HG02970 (cell line): Measurements from ENCODE around the gene CDIPT.
"Not testable (repeated sequence)": the region's sequence is repeated elsewhere in the genome, so short reads cannot be mapped to it uniquely, and the experiment has no call there.

ENCODE experiments used
- ATAC-seq: cut with Tn5 transposase; IDR thresholded peaks from one replicate; pipeline ENCODE4 v1.9.1; 2021; ENCODE audit warnings: mild to moderate bottlenecking, moderate library complexity, moderate number of reproducible peaks; ENCODE audit not compliant: unreplicated experiment, low FRiP score

CDIPT gene

DNA sequence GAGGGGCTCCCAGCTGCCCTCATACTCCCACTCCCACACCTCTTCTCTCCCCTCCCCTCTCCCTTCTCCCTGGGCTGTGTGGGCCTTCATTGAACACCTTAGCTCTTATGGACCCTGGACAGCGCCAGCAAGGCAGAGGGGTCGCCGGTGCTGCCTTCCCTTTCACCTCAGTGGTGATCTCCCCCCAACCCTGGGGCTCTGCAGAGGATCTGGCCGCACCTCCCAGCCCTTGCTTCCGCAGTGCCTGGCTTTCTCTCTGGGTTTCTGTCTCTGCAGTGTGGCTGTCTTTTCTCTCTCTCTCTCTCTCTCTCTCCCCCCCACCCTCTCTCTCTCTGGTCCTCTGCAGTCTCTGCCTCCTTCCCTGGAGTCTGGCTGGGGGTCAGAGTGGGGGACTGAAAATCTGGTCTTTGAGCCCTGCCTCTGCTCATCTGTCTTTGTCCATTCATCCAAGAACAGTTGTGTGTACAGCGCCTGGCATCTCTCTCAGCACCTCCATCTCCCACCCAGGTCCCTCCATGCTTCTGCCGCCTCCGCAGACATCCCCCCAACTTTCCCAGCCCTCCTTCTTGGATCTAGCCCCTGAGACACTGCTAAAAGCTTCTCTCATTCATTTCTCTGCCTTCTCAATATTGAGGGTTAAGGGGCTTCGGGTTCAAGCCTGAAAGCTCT, 35.2 kb upstream of the CDIPT start:
- no peak for ATAC-seq

DNA sequence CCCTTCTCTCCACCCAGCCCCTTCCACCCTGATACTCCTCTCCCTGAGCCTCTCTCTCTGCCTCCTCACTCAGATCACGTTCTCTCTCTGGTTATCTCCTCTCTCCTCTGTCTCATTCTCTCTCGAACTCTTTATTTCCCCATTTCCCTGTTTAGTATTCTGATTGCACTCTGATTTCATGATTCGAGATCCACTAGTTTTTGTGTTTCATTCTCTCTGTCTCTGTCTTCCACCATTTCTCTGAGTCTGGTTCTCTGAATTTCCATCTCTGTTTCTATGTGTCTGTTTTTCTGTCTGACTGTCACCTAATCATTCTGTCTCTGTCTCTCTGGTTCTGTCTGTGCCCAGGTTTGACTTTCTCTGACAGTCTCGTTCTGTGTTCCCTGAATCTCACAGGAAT, 34.3 kb upstream of the CDIPT start:
- no peak for ATAC-seq

DNA sequence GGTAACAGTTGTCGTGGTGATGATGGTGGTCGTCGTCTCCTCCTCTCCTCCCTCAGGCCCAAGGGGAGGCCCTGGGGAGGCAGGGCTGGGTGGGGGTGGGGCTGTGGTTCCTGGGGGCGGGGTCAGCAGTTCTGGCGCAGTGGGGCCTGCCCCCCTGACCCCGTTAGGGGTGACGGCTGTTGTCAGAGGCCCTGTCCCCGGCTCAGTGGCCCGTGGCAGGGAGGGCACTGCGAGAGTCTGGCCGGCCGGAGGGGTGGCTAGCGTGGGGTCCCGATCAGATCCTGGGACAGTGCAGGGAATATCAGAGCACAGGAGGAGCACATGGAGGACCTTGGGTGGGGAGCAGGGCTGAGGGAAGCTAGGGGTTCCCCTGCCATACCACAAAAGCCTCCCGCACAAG, 33.8 kb upstream of the CDIPT start:
- ATAC-seq, result no peak

DNA sequence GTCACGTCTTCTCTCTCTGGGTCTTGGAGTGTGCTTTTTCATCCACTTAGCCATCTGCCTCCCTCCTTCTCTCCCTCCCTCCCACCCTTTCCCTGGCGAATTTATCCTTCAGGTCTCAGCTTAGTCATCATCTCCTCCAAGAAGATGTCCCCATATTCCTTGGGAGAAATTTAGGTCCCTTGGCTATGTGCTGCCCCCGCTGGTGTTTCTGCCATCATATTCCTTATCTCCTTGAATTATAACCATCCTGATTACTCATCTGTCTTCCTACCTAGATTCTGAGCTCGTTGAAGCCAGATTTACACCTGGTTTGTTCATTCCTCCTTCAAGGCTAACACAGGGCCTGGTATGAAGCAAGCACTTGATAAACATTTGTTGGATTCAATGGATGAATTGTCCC, 31.3 kb upstream of the CDIPT start:
- no peak for ATAC-seq

DNA sequence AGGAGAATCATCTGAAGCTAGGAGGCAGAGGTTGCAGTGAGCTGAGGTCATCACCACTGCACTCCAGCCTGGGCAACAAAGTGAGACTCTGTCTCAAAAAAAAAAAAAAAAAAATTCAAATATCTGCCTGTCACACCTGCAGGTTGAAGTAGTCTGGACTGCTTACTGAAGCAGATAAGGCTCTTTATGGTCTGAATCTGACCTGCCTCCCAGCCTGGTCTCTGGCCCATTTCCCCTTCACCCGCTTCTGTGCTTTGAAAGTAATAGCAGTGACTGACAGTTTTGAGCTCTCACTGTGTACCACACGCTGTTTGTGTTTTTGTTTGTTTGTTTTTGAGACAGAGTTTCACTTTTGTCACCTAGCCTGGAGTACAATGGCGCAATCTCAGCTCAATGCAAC, 30.5 kb upstream of the CDIPT start:
- no peak for ATAC-seq

DNA sequence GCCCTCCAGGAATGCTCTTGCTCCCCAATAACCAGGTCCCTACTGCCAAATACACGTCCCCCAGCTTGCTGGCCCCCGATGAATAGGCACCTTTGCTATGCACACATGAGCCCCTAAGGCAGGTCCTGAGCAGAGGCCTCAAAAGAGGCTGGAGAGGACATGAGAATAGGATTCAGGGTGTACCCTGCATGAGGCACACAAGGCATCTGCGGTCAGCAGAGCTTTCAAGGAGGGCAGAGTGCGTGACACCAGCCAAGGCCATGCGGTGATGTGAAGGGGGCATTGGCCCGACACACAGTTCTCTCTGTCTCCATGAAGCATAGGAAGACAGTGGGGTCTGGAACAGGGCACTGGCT, 29.4 kb upstream of the CDIPT start:
- ATAC-seq, result no peak

DNA sequence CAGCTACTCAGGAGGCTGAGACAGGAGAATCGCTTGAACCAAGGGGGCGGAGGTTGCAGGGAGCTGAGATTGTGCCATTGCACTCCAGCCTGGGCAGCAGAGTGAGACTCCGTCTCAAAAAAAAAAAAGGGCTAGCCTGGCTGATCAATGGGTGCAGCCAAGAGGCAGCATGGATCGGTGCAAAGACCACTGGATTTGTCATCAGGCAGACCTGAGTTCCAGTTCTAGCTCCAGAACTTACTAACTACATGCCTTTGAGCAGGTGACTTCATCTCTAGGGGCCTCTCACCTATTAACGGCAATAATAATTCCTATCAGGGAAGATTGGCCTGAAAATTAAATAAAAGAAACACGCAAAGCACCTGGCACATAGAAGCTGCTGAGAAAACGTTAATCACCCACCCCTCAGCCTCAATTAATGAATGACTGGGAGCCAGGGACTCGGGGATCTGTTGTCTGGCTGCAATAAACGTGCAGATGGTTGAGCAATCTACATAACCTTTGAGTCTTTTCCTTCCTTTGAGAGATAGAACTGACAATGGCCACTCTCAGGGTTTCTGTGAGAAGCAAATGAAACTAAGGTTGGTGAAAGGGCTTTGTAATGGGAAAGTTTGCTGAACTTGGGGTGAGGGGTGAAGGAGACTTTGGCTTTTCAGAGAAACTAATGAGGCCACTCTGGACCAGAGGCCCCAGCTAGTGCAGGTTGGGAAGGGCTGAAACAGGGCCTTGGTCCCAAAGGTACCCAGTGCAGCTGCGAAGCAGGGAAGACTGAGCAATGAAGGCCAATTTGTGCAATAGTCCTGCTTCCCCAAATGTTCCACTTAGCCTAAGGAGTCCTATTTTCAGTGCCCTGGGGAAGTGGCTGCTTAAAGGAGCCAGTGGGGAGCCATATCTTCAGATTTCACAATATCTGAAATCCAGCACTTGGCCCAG, 28.8 kb upstream of the CDIPT start:
- no peak for ATAC-seq

DNA sequence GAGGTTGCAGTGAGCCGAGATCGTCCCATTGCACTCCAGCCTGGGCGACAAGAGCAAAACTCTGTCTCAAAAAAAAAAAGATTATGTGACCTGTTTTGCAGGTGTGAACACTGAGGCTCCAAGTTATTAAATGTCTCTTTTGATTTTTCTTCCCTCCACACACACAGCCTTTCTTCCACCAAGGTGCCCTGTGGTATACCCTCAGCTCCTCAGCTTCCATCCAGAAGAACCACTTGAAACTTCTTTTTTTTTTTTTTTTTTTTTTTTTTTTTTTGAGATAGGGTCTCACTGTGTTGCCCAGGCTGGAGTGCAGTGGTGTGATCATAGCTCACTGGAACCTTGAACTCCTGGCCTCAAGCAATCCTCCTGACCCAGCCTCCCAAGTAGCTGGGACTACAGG, 26.3 kb upstream of the CDIPT start:
- not testable (repeated sequence) for ATAC-seq

DNA sequence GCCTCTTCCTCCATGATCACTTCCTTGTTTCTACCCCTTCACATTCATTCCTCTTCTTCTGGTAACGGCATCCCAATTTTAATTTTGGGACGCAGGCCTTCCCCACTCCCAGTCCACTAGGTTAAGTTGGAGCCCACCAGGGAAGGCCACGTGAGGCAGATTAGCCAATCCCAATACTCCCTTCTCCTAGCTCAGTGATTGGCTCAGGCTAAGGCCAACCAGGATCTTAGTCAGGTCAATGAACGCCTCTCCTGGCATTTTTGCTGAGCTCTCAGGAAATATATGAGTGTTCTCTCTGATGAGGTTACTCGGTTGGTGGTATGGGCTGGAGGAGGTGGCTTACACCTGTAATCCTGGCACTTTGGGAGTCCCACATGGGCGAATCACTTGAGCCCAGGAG, 21.0 kb upstream of the CDIPT start:
- no peak for ATAC-seq

DNA sequence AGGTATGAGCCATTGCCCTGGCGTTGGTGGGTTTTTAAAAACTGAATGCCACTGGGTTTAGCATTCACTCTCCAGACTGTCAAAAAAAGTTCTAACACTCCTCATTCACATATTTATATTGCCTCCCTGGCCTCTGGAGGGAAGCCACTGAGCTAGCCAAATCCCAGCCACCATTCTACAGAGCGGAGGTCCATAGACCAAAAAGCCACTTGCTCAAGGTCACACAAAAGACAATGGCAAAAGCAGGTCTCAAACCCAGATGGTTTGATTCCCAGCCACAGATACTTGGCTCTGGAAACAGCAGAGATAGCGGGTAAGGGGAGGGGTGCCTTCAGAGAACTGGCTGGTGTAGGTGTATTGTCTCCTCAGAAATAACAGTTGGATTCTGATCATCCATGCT, 18.0 kb upstream of the CDIPT start:
- no peak for ATAC-seq

DNA sequence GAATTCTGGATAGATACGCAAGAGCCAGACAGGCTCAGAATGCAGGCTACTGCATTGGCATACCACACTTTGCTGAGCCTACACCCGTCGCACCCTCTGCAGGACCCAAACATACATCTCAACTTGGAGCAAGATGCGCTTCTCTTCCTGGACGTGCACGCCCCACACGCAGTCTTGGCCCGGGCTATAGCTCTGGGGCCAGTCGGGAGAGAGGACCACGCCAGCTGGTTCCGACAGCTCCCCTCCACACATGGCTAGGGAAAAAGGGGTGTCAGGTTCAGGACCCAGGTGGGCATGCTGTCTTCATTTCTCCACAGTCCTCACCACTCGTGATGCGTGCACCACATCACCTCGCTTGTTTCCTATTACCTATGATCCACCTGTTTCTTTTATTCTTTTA, 15.1 kb upstream of the CDIPT start:
- ATAC-seq, result no peak

DNA sequence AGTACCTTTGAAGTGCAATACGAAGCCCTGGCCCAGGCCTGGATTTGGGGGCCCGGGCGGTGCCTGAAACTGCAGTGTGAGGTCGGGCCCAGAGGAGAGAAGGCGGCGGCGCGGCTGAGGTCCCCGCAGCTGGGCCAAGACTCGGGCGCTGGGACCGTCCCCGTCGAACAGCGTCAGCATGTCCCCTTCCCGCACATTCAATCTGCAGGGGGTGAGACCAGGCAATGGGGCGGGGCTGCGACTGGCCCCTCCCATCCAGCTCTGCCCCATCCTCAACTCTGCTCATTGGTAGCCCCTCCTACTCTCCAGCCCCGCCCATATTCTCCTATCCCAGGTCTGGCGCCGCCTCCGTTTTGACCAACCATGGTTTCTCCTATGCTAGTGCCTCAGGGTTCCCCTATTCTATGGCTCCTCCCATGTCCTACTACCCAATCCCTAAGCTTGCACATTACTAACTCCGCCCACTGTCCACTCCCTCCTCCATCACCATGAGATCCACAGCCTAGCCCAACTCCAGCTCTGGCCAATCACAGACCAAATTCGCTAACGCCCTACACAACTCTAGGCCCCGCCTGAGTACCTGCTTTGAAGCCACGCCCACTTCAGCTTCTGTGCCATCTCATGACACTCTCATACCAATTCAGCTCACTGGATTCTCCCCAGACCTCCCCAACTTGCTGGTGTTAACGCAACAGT, 14.4 kb upstream of the CDIPT start:
- no peak for ATAC-seq

DNA sequence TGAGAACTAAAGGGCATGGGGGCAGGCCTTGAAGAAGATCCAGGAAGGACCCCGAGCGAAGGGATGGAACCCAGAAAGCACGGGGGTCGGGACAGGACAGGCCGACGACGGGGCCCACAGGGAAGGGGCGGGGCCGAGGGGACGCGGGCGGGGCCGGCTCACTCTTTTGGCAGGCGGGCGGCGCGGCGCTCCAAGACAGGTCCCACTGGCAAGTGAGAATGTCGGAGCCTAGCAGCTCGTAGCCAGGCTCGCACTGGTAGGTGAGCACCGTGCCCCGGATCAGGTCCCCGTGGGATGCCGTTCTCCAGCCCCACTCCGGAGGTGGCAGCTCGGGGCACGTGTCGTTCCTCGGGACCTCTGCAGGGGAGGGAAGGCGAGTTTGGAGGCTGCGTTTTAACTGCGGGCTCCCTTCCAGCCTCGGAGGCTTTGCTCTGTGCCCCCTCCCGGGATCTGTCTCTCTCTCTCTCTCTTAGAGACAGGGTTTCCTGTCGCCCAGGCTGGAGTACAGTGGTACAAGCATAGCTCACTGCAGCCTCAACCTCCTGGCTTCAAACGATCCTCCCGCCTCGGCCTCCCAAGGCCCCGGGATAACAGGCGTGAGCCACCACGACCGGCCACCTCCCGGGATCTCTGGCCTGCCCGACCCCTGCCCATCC, 13.7 kb upstream of the CDIPT start:
- no peak for ATAC-seq

DNA sequence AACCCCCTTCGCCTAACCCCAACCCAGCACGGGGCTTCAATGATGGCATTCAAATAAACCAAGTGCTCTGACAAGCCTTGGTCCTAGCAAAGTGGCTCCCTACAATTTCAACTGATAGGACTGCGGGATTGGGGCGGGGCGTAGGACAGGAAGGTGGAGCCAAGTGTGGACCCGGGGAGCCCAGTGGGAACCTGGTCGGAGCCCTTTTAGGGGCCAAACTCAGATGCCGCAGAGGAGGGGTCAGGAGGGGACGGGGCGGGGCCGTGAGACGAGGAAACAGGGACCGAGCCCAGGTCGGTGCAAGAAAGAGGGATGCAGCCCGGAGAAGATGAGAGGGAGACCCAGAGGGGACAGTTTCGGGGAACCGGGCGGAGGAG, 13.2 kb upstream of the CDIPT start:
- no peak for ATAC-seq

DNA sequence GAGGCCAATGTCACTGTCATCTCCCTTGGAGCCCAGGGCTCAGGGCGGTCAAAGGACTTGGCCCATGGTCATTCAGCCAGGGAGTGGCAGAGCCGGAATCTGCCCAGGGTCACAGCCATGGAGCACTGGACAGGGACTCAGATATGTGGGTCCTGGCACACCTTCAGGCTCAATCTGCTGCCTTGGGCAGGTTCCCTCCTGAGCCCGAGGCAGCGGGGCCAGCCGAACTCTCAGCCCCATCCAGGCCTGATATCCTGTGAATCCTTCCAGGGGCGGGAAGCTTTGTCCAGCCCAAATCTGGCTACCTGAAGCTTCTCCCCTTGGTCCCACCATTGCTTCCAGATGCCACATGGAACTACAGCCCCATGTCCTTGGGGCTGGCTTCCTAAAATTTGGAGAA, 12.2 kb upstream of the CDIPT start:
- no peak for ATAC-seq

DNA sequence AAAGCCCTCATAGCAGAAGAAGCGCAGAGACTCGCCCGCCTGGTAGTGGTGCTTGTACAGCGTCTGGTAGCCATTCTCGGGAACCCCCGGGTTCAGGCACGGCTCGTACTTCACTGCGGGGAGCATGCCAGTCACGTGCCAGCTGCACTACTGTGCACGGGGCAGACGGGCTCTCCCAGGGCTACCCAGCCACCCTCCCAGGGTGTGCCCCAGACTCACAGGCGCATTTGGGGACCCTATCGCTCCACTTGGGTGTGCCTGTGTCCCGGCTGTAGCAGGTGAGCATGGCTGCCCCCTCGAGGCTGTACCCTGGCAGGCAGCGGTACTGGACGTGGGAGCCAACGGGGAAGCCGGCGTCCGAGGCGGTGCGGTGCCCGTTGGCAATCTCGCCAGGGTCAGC, 10.3 kb upstream of the CDIPT start:
- ATAC-seq, result no peak

DNA sequence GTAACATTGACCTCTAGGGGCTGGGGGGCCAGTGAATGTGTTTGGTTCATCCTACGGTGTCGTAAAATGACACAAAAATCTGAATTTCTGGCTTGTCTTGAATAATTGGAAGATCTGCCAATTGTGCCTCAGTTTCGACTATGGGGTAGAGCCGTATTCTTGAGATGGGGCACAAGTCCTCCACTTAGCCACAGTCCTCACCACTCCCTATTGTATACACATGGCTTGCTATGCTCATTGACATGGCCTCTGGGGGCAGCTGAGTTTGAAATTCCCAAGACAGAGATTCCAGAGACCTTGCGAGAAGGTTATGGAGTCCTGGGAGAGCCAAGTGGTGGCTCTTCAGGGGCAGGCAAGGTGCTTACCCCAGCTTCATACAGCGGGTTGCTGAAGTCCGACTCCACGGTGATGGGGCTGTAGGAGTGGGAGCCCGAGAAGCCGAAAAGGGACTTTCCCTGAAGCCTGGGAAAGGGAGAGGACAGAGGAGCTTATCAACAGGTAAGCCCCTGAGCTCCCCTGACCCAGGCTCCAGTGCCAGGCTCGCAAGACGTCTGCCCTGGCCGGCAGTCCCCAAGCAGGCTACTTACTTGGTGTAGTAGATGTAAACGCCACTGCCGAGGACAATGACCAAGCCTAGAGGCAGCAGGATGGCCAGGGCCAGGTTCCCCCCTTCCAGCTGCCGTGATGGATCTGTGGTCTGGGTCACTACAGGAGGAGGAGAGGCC, 9.0 kb upstream of the CDIPT start:
- ATAC-seq, result no peak

DNA sequence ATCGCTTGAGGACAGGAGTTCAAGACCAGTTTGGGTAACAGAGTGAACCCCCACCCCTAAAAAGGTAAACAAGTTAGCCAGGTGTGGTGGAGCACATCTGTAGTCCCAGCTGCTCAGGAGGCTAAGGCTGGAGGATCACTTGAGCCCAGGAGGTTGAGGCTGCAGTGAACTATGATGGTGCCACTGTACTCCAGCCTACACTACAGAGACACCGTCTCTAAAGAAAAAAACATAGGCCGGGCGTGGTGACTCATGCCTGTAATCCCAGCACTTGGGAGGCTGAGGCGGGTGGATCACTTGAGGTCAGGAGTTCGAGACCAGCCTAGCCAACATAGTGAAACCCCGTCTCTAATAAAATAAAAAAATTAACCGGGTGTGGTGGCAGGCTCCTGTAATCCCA, 6.0 kb upstream of the CDIPT start:
- ATAC-seq, result not testable (repeated sequence)

DNA sequence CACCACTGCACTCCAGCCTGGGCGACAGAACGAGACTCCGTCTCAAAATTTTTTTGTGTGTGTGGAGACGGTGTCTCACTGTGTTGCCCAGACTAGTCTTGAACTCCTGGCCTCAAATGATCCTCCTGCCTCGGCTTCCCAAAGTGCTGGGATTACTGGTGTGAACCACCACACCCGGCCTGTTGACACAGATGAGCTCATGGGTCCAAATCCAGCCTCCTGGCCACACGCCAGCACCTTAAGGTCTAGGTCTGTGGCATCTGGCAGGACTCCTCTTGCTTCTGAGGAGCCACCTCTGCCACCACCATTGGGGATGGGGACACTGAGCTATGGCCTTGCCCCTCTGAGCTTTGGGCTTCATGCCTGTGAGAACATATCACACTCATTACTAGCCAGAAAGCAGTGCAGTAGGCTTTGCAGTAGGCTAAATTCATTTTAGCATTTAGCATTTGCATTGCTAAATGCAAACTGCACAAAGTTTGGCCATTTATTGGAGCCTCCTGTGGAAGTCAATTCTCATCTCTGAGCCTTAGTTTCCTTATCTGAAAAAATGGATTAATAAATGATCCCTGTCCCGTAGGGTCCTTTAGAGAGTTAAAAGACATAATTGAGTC, 5.5 kb upstream of the CDIPT start:
- no peak for ATAC-seq

DNA sequence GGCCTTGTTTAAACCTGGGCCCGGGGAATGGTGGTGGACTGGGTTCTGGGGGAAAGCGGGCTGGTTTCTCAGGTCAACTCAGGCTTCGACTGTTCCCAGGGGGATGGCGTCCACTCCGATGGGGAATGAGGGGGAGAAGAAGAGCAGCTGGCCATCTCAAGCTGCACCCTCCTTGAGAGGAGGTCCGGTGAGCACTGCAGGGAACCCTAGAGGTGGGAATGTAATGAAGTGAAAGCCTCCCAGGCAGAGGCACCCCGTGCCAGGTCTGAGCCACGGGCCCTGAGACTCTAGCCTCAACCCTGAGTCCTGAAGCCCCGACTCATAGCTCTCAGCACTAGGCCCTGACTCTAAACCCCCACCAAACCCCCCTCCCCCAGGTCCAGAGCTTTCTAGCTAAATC, 1.2 kb upstream of the CDIPT start:
- no peak for ATAC-seq
